ENCODE measurements around the gene SULT4A1.

The SULT4A1 gene

GRCh38 chr22:43847376-43848289 is 14.7 kb downstream of the SULT4A1 start:
- in situ Hi-C loops (cut with MboI; ENCODE audit: low pct_unique_long_range_greater_than_20kb, low sequenced_read_pairs, unreplicated experiment) = no loop called here
- TF ChIP-seq CTCF (IDR thresholded peaks at IDR 0.05; ENCODE audit: extremely low read depth, insufficient read depth, missing control alignments) = no peak
- DNase-seq (ENCODE audit: low spot score) = no peak

GRCh38 chr22:43846966-43847365 is 15.3 kb downstream of the SULT4A1 start:
- no peak for DNase-seq (ENCODE audit: low spot score)

GRCh38 chr22:43845981-43846380 is 16.3 kb downstream of the SULT4A1 start:
- DNase-seq (ENCODE audit: low spot score) = no peak
- in situ Hi-C loops (cut with MboI; ENCODE audit: low pct_unique_long_range_greater_than_20kb, low sequenced_read_pairs, unreplicated experiment) = no loop called here
- no peak for TF ChIP-seq CTCF (IDR thresholded peaks at IDR 0.05; ENCODE audit: extremely low read depth, insufficient read depth, missing control alignments)

More at GRCh38 chr22:43846966-43847365, 15.3 kb downstream of the SULT4A1 start:
- TF ChIP-seq CTCF (IDR thresholded peaks at IDR 0.05; ENCODE audit: extremely low read depth, insufficient read depth, missing control alignments) = no peak
- in situ Hi-C loops (cut with MboI; ENCODE audit: low pct_unique_long_range_greater_than_20kb, low sequenced_read_pairs, unreplicated experiment) = no loop called here

- in situ Hi-C loops (cut with MboI; ENCODE audit: low pct_unique_long_range_greater_than_20kb, low sequenced_read_pairs, unreplicated experiment) = no loop called here
- no peak for TF ChIP-seq CTCF (IDR thresholded peaks at IDR 0.05; ENCODE audit: extremely low read depth, insufficient read depth, missing control alignments)
- DNase-seq (ENCODE audit: low spot score) = no peak
These were observed 17.5 kb downstream of the SULT4A1 start for GRCh38 chr22:43844560-43845545.

GRCh38 chr22:43843783-43844530 is 18.4 kb downstream of the SULT4A1 start:
- no peak for TF ChIP-seq CTCF (IDR thresholded peaks at IDR 0.05; ENCODE audit: extremely low read depth, insufficient read depth, missing control alignments)
- in situ Hi-C loops (cut with MboI; ENCODE audit: low pct_unique_long_range_greater_than_20kb, low sequenced_read_pairs, unreplicated experiment) = no loop called here
- DNase-seq (ENCODE audit: low spot score) = no peak

GRCh38 chr22:43841742-43842141 is 20.6 kb downstream of the SULT4A1 start:
- TF ChIP-seq CTCF (IDR thresholded peaks at IDR 0.05; ENCODE audit: extremely low read depth, insufficient read depth, missing control alignments) = no peak
- no peak for DNase-seq (ENCODE audit: low spot score)

More at GRCh38 chr22:43841742-43842141, 20.6 kb downstream of the SULT4A1 start:
- in situ Hi-C loops (cut with MboI; ENCODE audit: low pct_unique_long_range_greater_than_20kb, low sequenced_read_pairs, unreplicated experiment) = no loop called here

Data from GM13977 (cell line).